HEK293 (cell line): ENCODE data around the gene NLRP1.
A peak's percentile ranks its signal among the peaks of the same experiment; 100 is the strongest.

Experiments used
- CTCF ChIA-PET: fragments of 350-600 bp; formaldehyde crosslinking; extraction: SDS; loops from one replicate; lab custom pipeline; 2021; ENCODE audit warnings: antibody characterized with exemption; lab: Yijun Ruan, JAX
- POLR2A ChIA-PET: fragments of 300-600 bp; formaldehyde crosslinking; extraction: SDS; loops from one replicate; lab custom pipeline; 2020; ENCODE audit warnings: antibody characterized with exemption, inconsistent platforms; lab: Yijun Ruan, JAX
- H3K27ac ChIP-seq: fragments of 200-500 bp; sonication (Bioruptor generic); 2 replicates; pipeline ENCODE4 v1.5.1; 2014; ENCODE audit warnings: low read depth, low read length, control low read depth, inconsistent platforms; ENCODE audit errors: extremely low read depth
- H3K36me3 ChIP-seq, 2 experiments: fragments of 200-500 bp in 1 of 2; sonication (Bioruptor generic) in 1 of 2; 1 replicate in 1 of 2; 2 replicates in 1 of 2; pipeline ENCODE4 v1.5.1; 2014 to 2017; ENCODE audit warnings: inconsistent platforms in 2 of 2, low read length in 2 of 2; ENCODE audit not compliant: control insufficient read depth in 2 of 2, insufficient read depth in 1 of 2
- H3K4me1 ChIP-seq: fragments of 200-500 bp; sonication (Bioruptor generic); 2 replicates; pipeline ENCODE4 v1.5.1; 2014; ENCODE audit warnings: mild to moderate bottlenecking, low read length, inconsistent platforms; ENCODE audit not compliant: control insufficient read depth, insufficient read depth
- H3K4me3 ChIP-seq: 2 replicates; pipeline ENCODE4 v1.5.1; 2011; ENCODE audit warnings: low read depth, mild to moderate bottlenecking, control low read depth, low read length, moderate library complexity
- H3K9me3 ChIP-seq: fragments of 200-500 bp; sonication (Bioruptor generic); 2 replicates; pipeline ENCODE4 v1.5.1; 2014; ENCODE audit warnings: low read depth, low read length, inconsistent platforms; ENCODE audit not compliant: control insufficient read depth, insufficient read depth
- ATF2 ChIP-seq: fragments of 450-650 bp; formaldehyde crosslinking; IDR thresholded peaks from 2 replicates; pipeline ENCODE4 v1.5.1; 2016; ENCODE audit warnings: missing biosample characterization, missing genetic modification characterization, low read depth
- HOXA7 ChIP-seq: sonication (generic); formaldehyde crosslinking; IDR thresholded peaks from 2 replicates; pipeline ENCODE4 v1.8.1; 2022; ENCODE audit warnings: missing genetic modification reagents, borderline replicate concordance
- ZBTB10 ChIP-seq: fragments of 450-650 bp; formaldehyde crosslinking; IDR thresholded peaks from 2 replicates; pipeline ENCODE4 v1.5.1; 2016; ENCODE audit warnings: missing biosample characterization, missing genetic modification characterization
- ZBTB21 ChIP-seq: fragments of 450-650 bp; formaldehyde crosslinking; IDR thresholded peaks from 2 replicates; pipeline ENCODE4 v1.5.1; 2017; ENCODE audit warnings: missing biosample characterization, missing genetic modification characterization
- ZFP3 ChIP-seq: fragments of 450-650 bp; formaldehyde crosslinking; IDR thresholded peaks from 2 replicates; pipeline ENCODE4 v1.5.1; 2016; ENCODE audit warnings: low read depth, missing biosample characterization, missing genetic modification characterization
- ZNF248 ChIP-seq: fragments of 450-650 bp; formaldehyde crosslinking; IDR thresholded peaks from 2 replicates; pipeline ENCODE4 v1.5.1; 2017; ENCODE audit warnings: missing biosample characterization, missing genetic modification characterization
- ZNF398 ChIP-seq: fragments of 450-650 bp; formaldehyde crosslinking; IDR thresholded peaks from 2 replicates; pipeline ENCODE4 v1.5.1; 2017; ENCODE audit warnings: missing biosample characterization, missing genetic modification characterization
- ZNF610 ChIP-seq: fragments of 450-650 bp; formaldehyde crosslinking; IDR thresholded peaks from 2 replicates; pipeline ENCODE4 v1.5.1; 2016; ENCODE audit warnings: missing biosample characterization, missing genetic modification characterization, borderline replicate concordance
- ZNF639 ChIP-seq: fragments of 450-650 bp; formaldehyde crosslinking; IDR thresholded peaks from 2 replicates; pipeline ENCODE4 v1.5.1; 2016; ENCODE audit warnings: missing biosample characterization, missing genetic modification characterization
- ZNF76 ChIP-seq: fragments of 450-650 bp; formaldehyde crosslinking; IDR thresholded peaks from 2 replicates; pipeline ENCODE4; 2016; ENCODE audit warnings: low read depth, missing biosample characterization, missing genetic modification characterization, borderline replicate concordance
- ZSCAN16 ChIP-seq: fragments of 450-650 bp; formaldehyde crosslinking; IDR thresholded peaks from 2 replicates; pipeline ENCODE4 v1.5.1; 2016; ENCODE audit warnings: missing biosample characterization, missing genetic modification characterization

Gene NLRP1

GRCh38 chr17:5629128-5629527 is 44.8 kb upstream of the NLRP1 start (continued):
- TF ChIP-seq ZNF639 (tag by site-specific recombination) (no peak), ZBTB21 (no peak), ZBTB10 (tag by site-specific recombination) (no peak), ZNF610 (tag by site-specific recombination) (no peak), ZNF398 (tag by site-specific recombination) (no peak), HOXA7 (no peak), ZNF248 (tag by site-specific recombination) (no peak)

GRCh38 chr17:5628262-5628661 is 44.0 kb upstream of the NLRP1 start:
- Histone ChIP-seq H3K9me3 (no peaks in the 10 kb centered on the region), H3K36me3 (no peaks in the 10 kb centered on the region)
- CTCF ChIA-PET, result interaction anchor here (0.6 to 1.0 kb wide), 2 partner anchors 36 to 42 kb away, joined by 3 to 7 read pairs; no protein-coding TSS in a partner anchor
- TF ChIP-seq ZNF639 (tag by site-specific recombination) (no peak), ZFP3 (tag by site-specific recombination) (peak; percentile 58; the same call in 1 of the 2 replicates)
- TF ChIP-seq, all 188 proteins: peak for 1
- POLR2A ChIA-PET, result no interaction called here
- Histone ChIP-seq H3K4me1 (no peaks in the 10 kb centered on the region), H3K4me3 (no peak overlapping the region), H3K27ac (no peak overlapping the region)

GRCh38 chr17:5624211-5624610 is 39.9 kb upstream of the NLRP1 start:
- Histone ChIP-seq H3K4me1 (no peaks in the 10 kb centered on the region), H3K9me3 (no peaks in the 10 kb centered on the region), H3K36me3 (no peaks in the 10 kb centered on the region), H3K4me3 (no peak overlapping the region), H3K27ac (no peak overlapping the region)
- POLR2A ChIA-PET, result no interaction called here
- TF ChIP-seq ATF2 (tag by site-specific recombination), result no peak
- TF ChIP-seq ZNF76, result no peak
- TF ChIP-seq ZSCAN16 (tag by site-specific recombination), result no peak
- CTCF ChIA-PET, result no interaction called here
